GM19035 (cell line): ENCODE results near the gene PDZD8.
"Not testable (repeated sequence)": the region's sequence is repeated elsewhere in the genome, so short reads cannot be mapped to it uniquely, and the experiment has no call there.

ENCODE experiments used
- ATAC-seq: cut with Tn5 transposase; IDR thresholded peaks from one replicate; pipeline ENCODE4 v1.9.1; 2021; ENCODE audit not compliant: unreplicated experiment

Gene PDZD8

GRCh38 chr10:117256910-117257309 lies 118.3 kb downstream of the PDZD8 start:
- ATAC-seq = no peak

DNA sequence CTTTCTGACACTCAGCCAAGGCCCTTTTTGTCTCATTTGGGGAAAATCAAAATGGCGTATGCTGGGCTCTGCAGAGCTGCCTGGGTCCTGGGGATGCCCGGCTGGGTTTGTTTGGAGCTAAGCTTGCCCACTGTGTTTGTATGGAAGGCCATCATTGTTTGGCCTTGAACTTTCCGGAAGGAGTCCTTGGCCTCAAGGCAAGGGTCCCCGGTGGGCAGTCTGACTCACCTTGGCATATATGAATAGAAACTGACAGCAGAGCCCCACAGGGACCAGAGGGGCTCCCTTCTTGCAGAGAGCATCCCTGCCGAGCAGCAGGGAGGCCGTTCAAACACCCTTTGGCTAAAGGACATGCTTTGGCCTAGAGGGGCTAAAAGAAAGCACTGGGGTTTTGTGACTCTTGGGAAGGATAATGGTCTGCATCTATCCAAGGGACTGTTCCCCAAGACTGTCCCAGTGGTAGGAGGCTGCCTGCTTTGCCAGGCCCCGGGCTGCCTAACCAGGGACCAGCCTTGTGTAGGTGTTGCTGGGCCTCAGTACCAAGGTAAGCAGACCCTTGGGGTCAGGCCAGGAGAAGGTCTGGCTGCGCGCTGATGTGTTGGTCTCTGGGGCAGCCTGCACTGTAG lies 119.3 kb downstream of the PDZD8 start:
- no peak for ATAC-seq

- no peak for ATAC-seq
These were observed 120.2 kb downstream of the PDZD8 start for GRCh38 chr10:117254774-117255735.

- ATAC-seq = no peak
These were observed 120.9 kb downstream of the PDZD8 start for GRCh38 chr10:117254338-117254737.

GRCh38 chr10:117253908-117254307 lies 121.3 kb downstream of the PDZD8 start:
- no peak for ATAC-seq

- ATAC-seq = no peak
These were observed 124.8 kb downstream of the PDZD8 start for GRCh38 chr10:117250411-117250810.

- ATAC-seq = no peak
These were observed 125.6 kb downstream of the PDZD8 start for GRCh38 chr10:117249493-117250093.

- ATAC-seq = no peak
These were observed 126.3 kb downstream of the PDZD8 start for GRCh38 chr10:117248750-117249465.

- ATAC-seq = no peak
These were observed 128.1 kb downstream of the PDZD8 start for GRCh38 chr10:117246997-117247671.

DNA sequence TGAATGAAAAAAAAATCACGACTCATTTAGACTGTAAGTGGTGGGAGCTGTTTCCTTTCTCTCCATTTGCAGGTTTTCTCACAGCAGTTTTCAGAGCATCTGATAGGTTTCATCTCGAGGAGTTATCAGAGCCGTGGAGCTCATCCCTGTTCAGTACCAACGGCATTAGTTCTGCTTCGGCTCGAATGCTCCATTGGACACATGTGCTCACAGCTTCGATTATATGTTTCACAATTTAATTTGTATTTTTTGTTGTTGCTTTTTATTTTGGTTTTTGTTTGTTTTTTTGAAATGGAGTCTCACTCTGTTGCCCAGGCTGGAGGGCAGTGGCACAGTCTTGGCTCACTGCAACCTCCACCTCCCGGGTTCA lies 132.8 kb downstream of the PDZD8 start:
- ATAC-seq = no peak

DNA sequence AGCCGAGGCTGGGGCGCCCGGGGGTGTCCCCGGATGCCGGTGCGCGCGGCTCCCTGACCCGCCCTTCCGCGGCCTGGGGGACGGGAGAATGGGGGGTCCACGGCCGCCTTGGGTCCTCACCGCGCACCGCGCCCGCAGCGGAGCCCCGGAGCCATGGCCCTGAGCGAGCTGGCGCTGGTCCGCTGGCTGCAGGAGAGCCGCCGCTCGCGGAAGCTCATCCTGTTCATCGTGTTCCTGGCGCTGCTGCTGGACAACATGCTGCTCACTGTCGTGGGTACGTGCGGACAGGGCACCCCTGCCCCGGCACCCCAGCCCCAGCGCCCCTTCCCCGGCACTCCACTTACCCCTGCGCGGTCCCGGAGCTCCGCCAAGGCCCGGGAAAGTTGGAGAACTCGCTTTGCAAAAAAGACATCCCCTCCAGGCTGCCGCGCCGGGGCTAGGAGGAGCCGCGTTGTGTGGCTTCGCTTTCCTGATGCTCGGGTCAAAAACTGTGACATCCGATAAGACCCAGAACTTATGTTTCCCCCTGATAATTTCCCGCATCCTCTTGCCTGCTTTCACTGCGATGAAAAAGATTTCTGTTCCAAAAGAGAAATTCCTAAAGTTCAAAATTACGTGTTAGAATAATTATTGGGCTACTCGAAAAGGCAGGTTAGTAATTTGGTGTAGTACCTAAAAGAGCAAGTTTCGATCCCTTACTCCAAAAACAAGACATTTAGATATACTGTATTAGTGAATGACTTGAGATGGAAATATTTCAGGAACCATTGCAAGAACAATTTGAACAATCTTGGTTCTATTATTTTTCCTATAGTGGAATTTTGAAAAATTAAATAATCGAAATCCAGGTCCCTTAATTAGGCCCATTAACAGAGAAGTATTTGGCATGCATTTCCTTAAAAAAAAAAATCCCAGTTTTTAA lies 133.4 kb downstream of the PDZD8 start:
- no peak for ATAC-seq

- no peak for ATAC-seq
These were observed 134.4 kb downstream of the PDZD8 start, which contains the start of gene SLC18A2 for GRCh38 chr10:117240621-117241529. Gene SLC18A2, plus strand, starts transcription at chr10:117241114. Its CDS starts 580 bp downstream, at chr10:117241694.

DNA sequence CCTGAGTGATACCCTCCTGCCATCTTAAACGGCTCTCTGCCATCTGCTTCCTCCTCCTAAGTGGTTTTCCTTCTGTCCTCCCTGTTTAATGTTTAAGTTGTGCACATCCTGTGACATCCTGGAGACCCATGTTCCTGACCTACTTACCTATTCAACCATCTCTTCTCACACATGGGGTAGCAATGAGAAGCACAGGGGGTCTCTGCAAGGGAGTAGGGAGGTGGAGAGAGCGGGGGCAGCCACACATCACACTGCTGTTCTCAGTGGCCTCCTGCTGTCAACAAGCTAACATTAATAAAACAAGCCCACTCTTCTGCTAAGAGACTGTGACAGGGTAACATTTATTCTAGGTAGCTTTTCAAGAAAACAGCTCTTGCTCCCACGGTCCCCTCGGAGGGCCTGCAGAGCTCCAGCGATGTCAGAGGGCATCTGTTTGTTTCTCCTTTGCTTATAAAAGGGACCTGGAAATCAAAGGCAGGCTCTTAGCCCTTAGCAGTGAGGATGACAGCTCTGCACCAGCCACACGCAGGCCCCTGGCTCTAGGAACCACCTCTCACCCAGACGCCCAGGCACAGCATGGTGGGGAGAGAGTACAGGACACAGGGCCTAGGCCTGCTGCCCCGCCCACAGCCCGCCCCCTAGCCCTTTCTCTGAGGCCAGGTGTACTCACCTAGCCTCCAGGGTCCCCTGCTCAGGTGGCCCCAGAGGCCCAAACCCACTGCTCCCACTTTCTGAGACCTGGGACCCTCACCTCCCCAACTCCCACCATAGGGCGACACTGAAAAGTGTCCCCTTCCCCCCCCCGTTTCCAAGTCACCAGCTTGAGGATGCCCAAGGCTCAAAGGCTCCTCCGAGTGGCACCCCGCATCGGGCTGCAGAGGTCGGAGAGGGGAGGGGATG lies 135.3 kb downstream of the PDZD8 start:
- ATAC-seq = no peak

DNA sequence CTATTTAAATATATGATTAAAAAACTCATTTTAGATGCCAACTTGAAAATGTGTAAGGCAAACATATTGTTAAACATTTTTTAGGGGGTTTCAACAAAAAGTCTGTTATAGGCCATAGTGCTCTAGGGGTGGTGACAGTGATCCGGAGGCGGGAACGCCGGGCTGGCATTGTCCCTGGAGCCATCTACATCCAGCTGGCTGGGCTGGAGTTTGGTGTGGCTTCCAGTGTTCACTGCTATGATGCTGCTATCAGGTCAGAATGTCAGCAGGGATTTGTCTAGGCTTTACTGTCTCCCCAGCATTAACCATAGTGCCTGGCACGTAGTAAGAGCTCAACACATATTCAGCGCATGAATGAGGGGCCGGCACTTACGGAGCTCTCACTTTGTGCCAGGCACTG lies 136.2 kb downstream of the PDZD8 start:
- no peak for ATAC-seq

GRCh38 chr10:117237401-117237991 lies 137.7 kb downstream of the PDZD8 start:
- ATAC-seq = no peak

- not testable (repeated sequence) for ATAC-seq
These were observed 145.1 kb downstream of the PDZD8 start for GRCh38 chr10:117230107-117230506.

DNA sequence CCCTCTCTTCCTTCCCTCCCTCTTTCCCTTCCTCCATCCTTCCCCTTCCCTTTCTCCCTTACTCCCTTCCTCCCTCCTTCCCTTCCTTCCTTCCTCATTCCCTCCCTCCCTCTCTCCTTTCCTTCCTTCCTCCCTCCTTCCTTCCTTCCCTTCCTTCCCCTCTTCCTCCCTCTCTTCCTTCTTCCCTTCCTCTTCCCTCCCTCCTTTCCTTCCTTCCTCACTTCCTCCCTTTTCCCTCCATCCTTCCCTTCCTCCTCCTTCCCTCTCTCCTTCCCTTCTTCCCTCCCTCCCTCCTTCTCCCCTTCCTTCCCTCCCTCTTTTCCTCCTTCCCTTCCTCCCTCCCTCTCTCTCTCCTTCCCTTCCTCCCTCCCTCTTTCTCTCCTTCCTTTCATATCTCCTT lies 147.0 kb downstream of the PDZD8 start:
- ATAC-seq = no peak
